GM23338 (cell line): ENCODE results near the gene TTC39A. TPM values are rescaled to one million over a fixed set of nuclear protein-coding genes. Genes with fewer than 3 reads are reported as not detected.

ENCODE experiments used
- ATAC-seq: fragments of 200-7000 bp; cut with Tn5 transposase; 3 replicates; pipeline ENCODE4 v1.9.1; 2020
- DNase-seq: peaks from one replicate; pipeline ENCODE4 v3.0.0-alpha.2; 2015; ENCODE audit warnings: low spot score
- H2AFZ ChIP-seq: fragments of 200-600 bp; sonication (generic); 2 replicates; pipeline ENCODE4 v1.8.0; 2016; ENCODE audit warnings: antibody characterized with exemption, mild to moderate bottlenecking, moderate library complexity
- H3F3A ChIP-seq: fragments of 200-600 bp; sonication (generic); replicated peaks from 2 replicates; pipeline ENCODE4 v1.8.0; 2017; ENCODE audit warnings: antibody characterized with exemption, mixed run types, low read depth
- H3K27ac ChIP-seq: fragments of 200-600 bp; sonication (generic); 2 replicates; pipeline ENCODE4 v1.6.1; 2016; ENCODE audit warnings: low read depth
- H3K27me3 ChIP-seq: fragments of 200-600 bp; sonication (generic); 2 replicates; pipeline ENCODE4 v1.8.0; 2016; ENCODE audit warnings: mild to moderate bottlenecking, mixed run types, moderate library complexity; ENCODE audit not compliant: insufficient read depth
- H3K36me3 ChIP-seq: fragments of 200-600 bp; sonication (generic); 2 replicates; pipeline ENCODE4 v1.8.0; 2016; ENCODE audit warnings: mild to moderate bottlenecking; ENCODE audit not compliant: insufficient read depth
- H3K4me1 ChIP-seq: fragments of 200-600 bp; sonication (generic); 2 replicates; pipeline ENCODE4 v1.8.0; 2016; ENCODE audit warnings: mild to moderate bottlenecking, moderate library complexity; ENCODE audit not compliant: insufficient read depth
- H3K4me2 ChIP-seq: fragments of 200-600 bp; sonication (generic); 2 replicates; pipeline ENCODE4 v1.7.1; 2017; ENCODE audit warnings: mixed run types
- H3K4me3 ChIP-seq: fragments of 200-600 bp; sonication (generic); 2 replicates; pipeline ENCODE4 v1.6.1; 2016; ENCODE audit warnings: mixed run types
- H3K79me2 ChIP-seq: fragments of 200-600 bp; sonication (generic); replicated peaks from 2 replicates; pipeline ENCODE4 v1.8.0; 2017; ENCODE audit warnings: mild to moderate bottlenecking; ENCODE audit not compliant: insufficient read depth
- H3K9me2 ChIP-seq: fragments of 200-600 bp; sonication (generic); 2 replicates; pipeline ENCODE4 v1.8.0; 2017; ENCODE audit not compliant: insufficient read depth
- H4K20me1 ChIP-seq: fragments of 200-600 bp; sonication (generic); replicated peaks from 2 replicates; pipeline ENCODE4 v1.8.0; 2017; ENCODE audit warnings: mild to moderate bottlenecking; ENCODE audit not compliant: insufficient read depth
- H3K27ac Mint-ChIP-seq: 2 replicates; pipeline ENCODE4 v1.8.0; 2020; ENCODE audit warnings: inconsistent platforms, mild to moderate bottlenecking, moderate library complexity, mixed read lengths
- H3K27me3 Mint-ChIP-seq: 3 replicates; pipeline ENCODE4 v1.8.0; 2022; ENCODE audit warnings: low read depth, mild to moderate bottlenecking, moderate library complexity, mixed read lengths, inconsistent platforms; ENCODE audit not compliant: insufficient read depth, poor library complexity
- H3K36me3 Mint-ChIP-seq: 3 replicates; pipeline ENCODE4 v1.8.0; 2021; ENCODE audit warnings: low read depth, mild to moderate bottlenecking, inconsistent platforms, moderate library complexity, mixed read lengths
- H3K4me1 Mint-ChIP-seq: 3 replicates; pipeline ENCODE4 v1.8.0; 2020; ENCODE audit warnings: mild to moderate bottlenecking, inconsistent platforms, mixed read lengths
- H3K4me3 Mint-ChIP-seq: 3 replicates; pipeline ENCODE4 v1.8.0; 2021; ENCODE audit warnings: moderate library complexity, mild to moderate bottlenecking, inconsistent platforms, mixed read lengths
- H3K9me3 Mint-ChIP-seq: 3 replicates; pipeline ENCODE4 v1.8.0; 2020; ENCODE audit warnings: moderate library complexity, mild to moderate bottlenecking, inconsistent platforms, mixed read lengths
- EZH2phosphoT487 ChIP-seq: fragments of 200-600 bp; sonication (generic); IDR thresholded peaks from one replicate; pipeline ENCODE4 v1.8.1; 2018; ENCODE audit warnings: antibody characterized with exemption; ENCODE audit not compliant: unreplicated experiment
- NANOG ChIP-seq: IDR thresholded peaks from 2 replicates; pipeline ENCODE4 v1.6.1; 2016; ENCODE audit warnings: antibody characterized with exemption, borderline replicate concordance
- ZNF114 ChIP-seq: fragments of 250-450 bp; sonication (Bioruptor Pico); IDR thresholded peaks from 2 replicates; pipeline ENCODE4 v1.5.0; 2020; ENCODE audit warnings: mild to moderate bottlenecking, moderate library complexity
- ZNF462 ChIP-seq: fragments of 250-450 bp; sonication (Bioruptor Pico); IDR thresholded peaks from 2 replicates; pipeline ENCODE4 v1.5.0; 2020; ENCODE audit warnings: mild to moderate bottlenecking, moderate library complexity
- polyA plus RNA-seq: library from polyadenylated mRNA; unstranded; fragments of >200 nt; fragmentation: Nextera tagmentation; extraction: Ambion mirVana; gene quantifications from 2 replicates; pipeline ENCODE4 v1.2.1, GENCODE V29; 2016
- total RNA-seq: library from RNA; depleted of rRNA; stranded (reverse); fragments of >200 nt; shearing (Covaris generic); gene quantifications from 2 replicates; pipeline ENCODE4 v1.2.3, GENCODE V29; 2014
- TF ChIP-seq, protein P1 (sequence below), 2 experiments: fragments of 200-600 bp in 1 of 2; sonication (generic) in 1 of 2; conservative IDR thresholded peaks; 2 replicates each; pipeline versions ENCODE4 v1.5.1 to v1.6.1; 2016 to 2017; ENCODE audit warnings: antibody characterized with exemption in 2 of 2, low read depth in 2 of 2, mild to moderate bottlenecking in 2 of 2, moderate library complexity in 1 of 2
- TF ChIP-seq, protein P2 (sequence below): IDR thresholded peaks from one replicate; pipeline ENCODE4 v1.6.1; 2018; ENCODE audit warnings: antibody characterized with exemption; ENCODE audit not compliant: unreplicated experiment

Gene TTC39A
- total and polyA plus RNA-seq, 2 experiments from 2014 or later: 2.3 to 7.1 TPM

DNA sequence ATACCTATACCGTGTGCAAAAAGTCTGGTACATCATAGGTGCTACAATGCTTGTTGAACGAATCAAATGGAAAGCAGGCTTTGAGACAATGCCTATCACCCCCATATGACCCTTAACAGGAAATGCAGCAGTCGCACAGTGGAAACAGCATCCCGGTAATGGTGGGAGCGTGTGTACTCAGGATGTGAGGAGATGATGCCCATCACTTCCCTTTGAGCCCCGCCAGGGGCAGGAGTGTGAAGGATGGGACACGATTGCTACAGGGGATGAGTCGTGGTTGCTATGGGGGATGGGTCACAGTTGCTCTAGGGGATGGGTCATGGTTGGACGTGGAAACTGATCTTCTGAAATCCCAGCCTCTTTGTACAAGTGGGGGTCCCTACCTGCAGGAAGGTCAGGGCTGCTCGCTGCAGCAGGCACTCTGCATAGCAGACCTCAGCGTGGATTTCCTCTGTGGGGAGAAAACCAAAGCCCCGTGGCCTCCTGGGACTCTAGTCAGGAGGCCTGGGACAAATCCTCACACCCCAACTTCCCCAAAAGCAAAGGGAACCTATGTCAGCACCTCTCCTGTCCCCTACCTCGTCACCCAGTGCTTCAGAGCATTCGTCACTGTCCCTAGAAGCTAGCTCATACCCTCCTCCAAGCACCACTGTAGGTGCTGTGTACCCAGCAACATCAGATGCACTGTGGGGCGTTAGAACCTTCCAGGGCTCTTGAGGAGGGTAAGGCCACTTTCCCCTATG, 19.3 kb downstream of the TTC39A start:
- no peaks in the 10 kb centered on the region; the same call in 2 of the 3 replicates for H3K9me3 Mint-ChIP-seq
- Histone ChIP-seq H3K36me3 (no peaks in the 10 kb centered on the region), H3K4me1 (no peaks in the 10 kb centered on the region), H3K27me3 (no peaks in the 10 kb centered on the region), H3K4me2 (no peak overlapping the region), H2AFZ (no peak overlapping the region), H4K20me1 (no peaks in the 10 kb centered on the region), H3K4me3 (no peak overlapping the region), H3K9me2 (no peaks in the 10 kb centered on the region), H3K79me2 (no peaks in the 10 kb centered on the region), H3F3A (no peaks in the 10 kb centered on the region), H3K27ac (no peak overlapping the region)
- ATAC-seq (no peak), DNase-seq (no peak)
- H3K27ac Mint-ChIP-seq: no peak overlapping the region
- H3K4me3 Mint-ChIP-seq: no peak overlapping the region
- peaks cover 11% of the 10 kb centered on the region; the same call in 2 of the 3 replicates for H3K4me1 Mint-ChIP-seq
- H3K27me3 Mint-ChIP-seq: peaks cover 10% of the 10 kb centered on the region
- H3K36me3 Mint-ChIP-seq: no peaks in the 10 kb centered on the region
- TF ChIP-seq, protein P1, sequence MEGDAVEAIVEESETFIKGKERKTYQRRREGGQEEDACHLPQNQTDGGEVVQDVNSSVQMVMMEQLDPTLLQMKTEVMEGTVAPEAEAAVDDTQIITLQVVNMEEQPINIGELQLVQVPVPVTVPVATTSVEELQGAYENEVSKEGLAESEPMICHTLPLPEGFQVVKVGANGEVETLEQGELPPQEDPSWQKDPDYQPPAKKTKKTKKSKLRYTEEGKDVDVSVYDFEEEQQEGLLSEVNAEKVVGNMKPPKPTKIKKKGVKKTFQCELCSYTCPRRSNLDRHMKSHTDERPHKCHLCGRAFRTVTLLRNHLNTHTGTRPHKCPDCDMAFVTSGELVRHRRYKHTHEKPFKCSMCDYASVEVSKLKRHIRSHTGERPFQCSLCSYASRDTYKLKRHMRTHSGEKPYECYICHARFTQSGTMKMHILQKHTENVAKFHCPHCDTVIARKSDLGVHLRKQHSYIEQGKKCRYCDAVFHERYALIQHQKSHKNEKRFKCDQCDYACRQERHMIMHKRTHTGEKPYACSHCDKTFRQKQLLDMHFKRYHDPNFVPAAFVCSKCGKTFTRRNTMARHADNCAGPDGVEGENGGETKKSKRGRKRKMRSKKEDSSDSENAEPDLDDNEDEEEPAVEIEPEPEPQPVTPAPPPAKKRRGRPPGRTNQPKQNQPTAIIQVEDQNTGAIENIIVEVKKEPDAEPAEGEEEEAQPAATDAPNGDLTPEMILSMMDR (conservative IDR thresholded peaks at IDR 0.05; ENCODE audit: low read depth in 2 of 2): no peak
- TF ChIP-seq ZNF114 (CRISPR knock-in tag) (no peak), NANOG (no peak), ZNF462 (CRISPR knock-in tag) (no peak), EZH2phosphoT487 (no peak)
- TF ChIP-seq, protein P2, sequence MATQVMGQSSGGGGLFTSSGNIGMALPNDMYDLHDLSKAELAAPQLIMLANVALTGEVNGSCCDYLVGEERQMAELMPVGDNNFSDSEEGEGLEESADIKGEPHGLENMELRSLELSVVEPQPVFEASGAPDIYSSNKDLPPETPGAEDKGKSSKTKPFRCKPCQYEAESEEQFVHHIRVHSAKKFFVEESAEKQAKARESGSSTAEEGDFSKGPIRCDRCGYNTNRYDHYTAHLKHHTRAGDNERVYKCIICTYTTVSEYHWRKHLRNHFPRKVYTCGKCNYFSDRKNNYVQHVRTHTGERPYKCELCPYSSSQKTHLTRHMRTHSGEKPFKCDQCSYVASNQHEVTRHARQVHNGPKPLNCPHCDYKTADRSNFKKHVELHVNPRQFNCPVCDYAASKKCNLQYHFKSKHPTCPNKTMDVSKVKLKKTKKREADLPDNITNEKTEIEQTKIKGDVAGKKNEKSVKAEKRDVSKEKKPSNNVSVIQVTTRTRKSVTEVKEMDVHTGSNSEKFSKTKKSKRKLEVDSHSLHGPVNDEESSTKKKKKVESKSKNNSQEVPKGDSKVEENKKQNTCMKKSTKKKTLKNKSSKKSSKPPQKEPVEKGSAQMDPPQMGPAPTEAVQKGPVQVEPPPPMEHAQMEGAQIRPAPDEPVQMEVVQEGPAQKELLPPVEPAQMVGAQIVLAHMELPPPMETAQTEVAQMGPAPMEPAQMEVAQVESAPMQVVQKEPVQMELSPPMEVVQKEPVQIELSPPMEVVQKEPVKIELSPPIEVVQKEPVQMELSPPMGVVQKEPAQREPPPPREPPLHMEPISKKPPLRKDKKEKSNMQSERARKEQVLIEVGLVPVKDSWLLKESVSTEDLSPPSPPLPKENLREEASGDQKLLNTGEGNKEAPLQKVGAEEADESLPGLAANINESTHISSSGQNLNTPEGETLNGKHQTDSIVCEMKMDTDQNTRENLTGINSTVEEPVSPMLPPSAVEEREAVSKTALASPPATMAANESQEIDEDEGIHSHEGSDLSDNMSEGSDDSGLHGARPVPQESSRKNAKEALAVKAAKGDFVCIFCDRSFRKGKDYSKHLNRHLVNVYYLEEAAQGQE: no peak
